ENCODE data around the gene CTIF.

- TF ChIP-seq CTCF (conservative IDR thresholded peaks at IDR 0.05; ENCODE audit: low read length) (no peak), EZH2phosphoT487 (IDR thresholded peaks at IDR 0.05; ENCODE audit: borderline replicate concordance, low read depth, low read length) (no peak)
Observed at GRCh38 chr18:48543228-48543627, 4.4 kb downstream of the CTIF start.

Measured in OCI-LY7 (cell line).